Effector memory CD4-positive, alpha-beta T cell (primary cell): ENCODE results near the gene TMEM117.

Source experiments
- DNase-seq, 3 donors: peaks; one replicate each; pipeline ENCODE4 v3.0.0-alpha.2; 2020
- H3K27ac ChIP-seq: 2 replicates; pipeline ENCODE4 v1.7.0; 2013; ENCODE audit warnings: mild to moderate bottlenecking, low read length, moderate library complexity; ENCODE audit not compliant: insufficient read depth, poor library complexity, severe bottlenecking
- H3K27me3 ChIP-seq: replicated peaks from 2 replicates; pipeline ENCODE4 v1.7.0; 2013; ENCODE audit warnings: mild to moderate bottlenecking, low read length; ENCODE audit not compliant: insufficient read depth, control insufficient read depth, poor library complexity, severe bottlenecking
- H3K36me3 ChIP-seq: 2 replicates; pipeline ENCODE4 v1.7.0; 2013; ENCODE audit warnings: mild to moderate bottlenecking, low read length, moderate library complexity; ENCODE audit not compliant: control insufficient read depth, insufficient read depth
- H3K4me1 ChIP-seq: 2 replicates; pipeline ENCODE4 v1.7.0; 2013; ENCODE audit warnings: low read length, mild to moderate bottlenecking; ENCODE audit not compliant: control insufficient read depth, insufficient read depth, poor library complexity, severe bottlenecking
- H3K4me3 ChIP-seq: 2 replicates; pipeline ENCODE4 v1.7.0; 2013; ENCODE audit warnings: low read length, low read depth, mild to moderate bottlenecking; ENCODE audit not compliant: insufficient read depth, poor library complexity, severe bottlenecking
- H3K9me3 ChIP-seq: 2 replicates; pipeline ENCODE4 v1.7.0; 2013; ENCODE audit warnings: mild to moderate bottlenecking, low read length, moderate library complexity; ENCODE audit not compliant: control insufficient read depth

The TMEM117 gene

DNA sequence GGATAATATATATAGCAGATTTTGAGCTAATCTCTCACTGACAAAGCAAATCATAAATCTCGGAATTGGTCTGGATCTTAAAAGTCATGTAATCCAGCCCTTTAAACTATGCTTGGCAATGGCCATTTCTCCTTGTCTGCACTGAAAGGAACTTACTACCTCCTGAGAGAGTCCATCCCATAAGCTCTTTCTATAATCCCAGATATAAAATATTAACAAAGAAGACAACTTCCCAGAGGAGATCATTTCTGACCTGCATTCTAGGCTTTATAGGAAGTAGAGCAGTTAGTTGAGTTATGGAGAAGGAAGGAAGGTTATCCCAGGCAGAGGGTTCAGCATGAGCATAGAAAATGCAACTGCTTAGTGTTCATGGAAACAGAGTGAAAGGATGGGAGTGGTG lies 99.7 kb downstream of the TMEM117 start:
- H3K36me3 ChIP-seq, result no peaks in the 10 kb centered on the region
- no peak overlapping the region for H3K27ac ChIP-seq
- H3K27me3 ChIP-seq, result no peaks in the 10 kb centered on the region
- H3K9me3 ChIP-seq, result peaks cover 4% of the 10 kb centered on the region
- H3K4me1 ChIP-seq, result no peaks in the 10 kb centered on the region
- H3K4me3 ChIP-seq, result no peak overlapping the region
- no peak for DNase-seq

DNA sequence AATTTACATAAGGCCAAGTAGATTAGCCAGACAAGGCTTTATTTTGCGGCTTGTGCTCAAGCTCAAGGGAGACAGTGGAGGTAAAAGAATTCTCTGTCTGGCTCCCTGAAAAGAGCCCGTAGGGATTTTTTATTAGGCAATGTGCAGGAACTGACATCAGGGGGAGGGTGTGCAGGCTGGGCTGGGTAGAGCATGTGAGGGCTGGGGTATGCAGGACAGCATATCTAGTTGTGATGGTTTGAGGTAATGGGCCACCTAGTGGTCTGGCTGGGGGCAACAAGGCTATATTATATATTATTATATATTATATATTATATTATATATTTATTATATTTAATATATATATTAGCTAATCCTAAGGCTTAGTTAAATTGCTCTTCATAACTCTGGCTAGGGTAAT lies 102.1 kb downstream of the TMEM117 start:
- DNase-seq, result no peak
- Histone ChIP-seq H3K9me3 (no peaks in the 10 kb centered on the region), H3K4me3 (no peak overlapping the region), H3K27me3 (no peaks in the 10 kb centered on the region), H3K4me1 (no peaks in the 10 kb centered on the region), H3K36me3 (no peaks in the 10 kb centered on the region), H3K27ac (no peak overlapping the region)

DNA sequence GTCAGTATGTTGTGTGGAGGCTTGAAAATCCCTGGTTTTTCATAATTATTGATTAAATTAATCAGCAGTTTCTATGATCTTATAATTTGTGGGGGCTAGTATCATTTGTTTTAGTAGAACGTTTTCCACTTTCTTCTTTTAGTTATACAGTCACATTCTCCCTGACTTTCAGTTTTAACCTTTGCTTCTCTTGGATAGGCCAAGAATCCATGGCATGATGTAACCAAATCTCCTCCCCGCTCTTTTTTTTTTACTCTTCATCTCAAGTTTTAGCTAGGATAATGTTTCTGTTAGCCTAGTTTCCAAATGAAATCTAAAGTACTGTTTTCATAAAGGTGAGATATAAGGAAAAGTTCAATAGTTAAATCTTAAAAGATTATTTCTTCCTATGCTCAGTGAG lies 106.5 kb downstream of the TMEM117 start:
- Histone ChIP-seq H3K4me3 (no peak overlapping the region), H3K36me3 (no peaks in the 10 kb centered on the region), H3K4me1 (no peaks in the 10 kb centered on the region), H3K9me3 (no peaks in the 10 kb centered on the region), H3K27ac (no peak overlapping the region), H3K27me3 (no peaks in the 10 kb centered on the region)
- no peak for DNase-seq

DNA sequence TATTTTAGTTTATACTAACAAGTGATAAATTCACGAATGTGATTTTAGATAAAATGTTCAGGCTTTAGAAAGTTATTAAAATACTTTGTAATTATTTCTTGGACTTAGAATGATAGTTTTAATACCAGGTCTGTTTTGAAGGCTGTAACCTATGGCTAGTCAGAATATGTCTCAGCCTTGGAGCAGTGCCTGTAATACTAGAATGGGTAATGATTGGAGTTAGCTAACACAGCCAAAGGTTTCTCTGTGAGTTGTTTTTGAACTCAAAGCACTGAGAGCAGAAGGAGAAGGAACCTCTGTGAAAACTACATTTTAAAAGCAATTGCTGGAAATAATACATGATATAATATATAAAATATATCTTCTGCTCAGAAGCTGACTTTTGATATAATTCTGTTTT lies 110.1 kb downstream of the TMEM117 start:
- H3K27me3 ChIP-seq, result no peaks in the 10 kb centered on the region
- H3K36me3 ChIP-seq, result no peaks in the 10 kb centered on the region
- no peak overlapping the region for H3K27ac ChIP-seq
- H3K9me3 ChIP-seq, result no peaks in the 10 kb centered on the region
- H3K4me1 ChIP-seq, result no peaks in the 10 kb centered on the region
- no peak overlapping the region for H3K4me3 ChIP-seq
- DNase-seq, result no peak

DNA sequence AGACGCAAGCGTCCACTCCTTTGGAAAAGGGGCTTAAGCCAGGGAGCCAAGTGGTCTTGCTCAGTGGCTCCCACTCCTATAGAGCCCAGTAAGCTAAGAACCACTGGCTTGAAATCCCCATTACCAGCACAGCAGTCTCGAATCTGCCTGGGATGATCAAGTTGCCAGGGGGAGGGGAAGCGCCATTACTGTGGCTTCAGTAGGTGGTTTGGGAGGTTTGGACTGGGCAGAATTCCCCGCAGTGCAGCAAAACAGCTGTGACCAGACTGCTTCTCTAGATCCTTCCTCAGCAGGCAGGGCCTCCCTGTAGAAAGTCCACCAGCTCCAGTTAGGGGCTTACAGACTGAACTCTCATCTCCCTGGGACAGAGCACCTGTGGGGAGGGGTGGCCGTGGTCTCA lies 115.4 kb downstream of the TMEM117 start:
- Histone ChIP-seq H3K36me3 (no peaks in the 10 kb centered on the region), H3K9me3 (no peaks in the 10 kb centered on the region), H3K4me3 (no peak overlapping the region), H3K4me1 (no peaks in the 10 kb centered on the region), H3K27ac (no peak overlapping the region), H3K27me3 (no peaks in the 10 kb centered on the region)
- no peak for DNase-seq

DNA sequence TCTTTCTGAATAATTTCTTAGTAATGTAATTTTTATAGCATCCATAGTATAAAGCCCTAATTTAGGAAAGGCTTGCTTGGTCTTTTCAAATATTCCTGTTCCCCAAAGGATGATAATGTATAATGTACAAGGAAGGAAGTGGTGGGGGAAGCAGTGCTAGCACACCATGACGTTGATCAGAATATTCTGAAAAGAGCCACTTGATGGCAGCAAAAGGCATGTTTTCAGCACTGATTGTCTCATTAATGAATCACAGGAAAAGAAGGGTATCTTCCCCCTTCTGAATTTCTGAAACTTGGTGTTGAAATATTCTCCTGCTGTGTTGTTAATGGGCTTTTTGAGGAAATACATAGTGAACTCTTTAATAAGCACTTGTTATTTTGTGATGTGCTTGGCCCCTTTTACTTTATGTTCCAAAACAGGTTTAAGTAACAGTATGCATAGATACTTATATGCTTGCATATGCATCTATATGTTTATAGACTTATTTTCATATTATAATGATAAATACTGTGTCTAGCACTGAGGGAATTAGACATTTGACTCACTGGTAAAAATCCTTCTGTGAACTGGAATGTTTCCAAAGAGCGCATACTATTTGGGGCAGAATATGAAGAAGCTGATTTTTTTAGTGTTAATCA lies 122.0 kb downstream of the TMEM117 start:
- no peak overlapping the region for H3K27ac ChIP-seq
- no peaks in the 10 kb centered on the region for H3K27me3 ChIP-seq
- no peaks in the 10 kb centered on the region for H3K36me3 ChIP-seq
- H3K4me3 ChIP-seq, result no peak overlapping the region
- H3K4me1 ChIP-seq, result no peaks in the 10 kb centered on the region
- no peaks in the 10 kb centered on the region for H3K9me3 ChIP-seq
- DNase-seq, result no peak

DNA sequence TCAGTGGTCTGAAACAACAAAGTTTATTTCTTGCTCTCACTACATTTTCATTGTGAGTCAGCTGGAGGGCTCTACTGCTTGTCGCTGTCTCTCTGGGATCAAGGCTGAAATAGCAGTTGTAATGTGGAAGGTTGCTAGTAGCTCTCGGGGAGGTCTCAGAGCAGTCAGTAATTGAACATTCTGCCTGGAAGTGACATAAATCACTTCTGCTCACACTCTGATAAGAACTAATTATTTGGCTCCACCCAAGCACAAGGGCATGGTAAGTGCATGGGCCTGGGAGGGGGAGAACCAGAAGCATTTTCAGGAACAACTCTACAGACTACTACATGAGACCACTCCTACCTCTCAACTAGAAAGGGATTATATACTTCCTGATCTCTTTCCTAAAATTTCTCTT lies 128.2 kb downstream of the TMEM117 start:
- no peaks in the 10 kb centered on the region for H3K36me3 ChIP-seq
- DNase-seq, result no peak
- no peak overlapping the region for H3K4me3 ChIP-seq
- H3K4me1 ChIP-seq, result no peaks in the 10 kb centered on the region
- no peaks in the 10 kb centered on the region for H3K9me3 ChIP-seq
- H3K27me3 ChIP-seq, result no peaks in the 10 kb centered on the region
- H3K27ac ChIP-seq, result no peak overlapping the region

DNA sequence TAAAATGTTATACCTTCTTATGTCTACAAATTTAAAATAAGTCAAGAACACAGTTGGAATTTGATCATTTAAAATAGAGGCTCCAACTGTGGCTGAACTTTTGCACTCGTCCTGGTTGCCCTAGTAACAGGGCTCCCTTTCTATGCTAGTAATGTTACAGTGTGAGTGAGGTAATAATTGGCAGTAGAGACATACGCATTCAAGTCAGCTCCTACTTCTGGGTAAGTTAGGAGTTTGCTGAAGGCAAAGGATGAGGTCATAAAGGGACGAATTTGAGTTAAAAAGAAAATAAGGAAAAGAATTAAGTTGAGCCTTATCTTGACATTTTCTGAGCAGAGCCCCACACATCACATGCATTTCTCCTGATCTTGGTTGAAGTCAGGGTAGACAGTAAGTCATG lies 129.1 kb downstream of the TMEM117 start:
- H3K9me3 ChIP-seq, result no peaks in the 10 kb centered on the region
- H3K27me3 ChIP-seq, result no peaks in the 10 kb centered on the region
- no peaks in the 10 kb centered on the region for H3K36me3 ChIP-seq
- no peaks in the 10 kb centered on the region for H3K4me1 ChIP-seq
- H3K27ac ChIP-seq, result no peak overlapping the region
- no peak for DNase-seq
- H3K4me3 ChIP-seq, result no peak overlapping the region

DNA sequence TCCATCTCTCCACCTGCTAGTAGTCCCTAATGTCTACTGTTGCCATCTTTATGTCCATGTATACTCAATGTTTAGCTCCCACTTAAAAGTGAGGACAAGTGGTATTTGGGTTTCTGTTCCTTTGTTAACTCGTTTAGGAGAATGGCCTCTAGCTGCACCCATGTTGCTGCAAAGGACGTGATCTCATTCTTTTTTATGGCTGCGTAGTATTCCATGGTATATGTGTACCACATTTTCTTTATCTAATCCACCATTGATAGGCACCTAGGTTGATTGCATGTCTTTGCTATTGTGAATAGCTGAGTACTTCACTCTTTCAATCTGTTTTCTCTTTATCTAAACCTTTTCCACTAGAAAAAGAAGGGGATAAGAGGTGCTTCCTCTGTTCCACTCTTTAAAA lies 130.0 kb downstream of the TMEM117 start:
- Histone ChIP-seq H3K9me3 (no peaks in the 10 kb centered on the region), H3K27ac (no peak overlapping the region), H3K27me3 (no peaks in the 10 kb centered on the region), H3K36me3 (no peaks in the 10 kb centered on the region), H3K4me3 (no peak overlapping the region), H3K4me1 (no peaks in the 10 kb centered on the region)
- DNase-seq, result no peak

DNA sequence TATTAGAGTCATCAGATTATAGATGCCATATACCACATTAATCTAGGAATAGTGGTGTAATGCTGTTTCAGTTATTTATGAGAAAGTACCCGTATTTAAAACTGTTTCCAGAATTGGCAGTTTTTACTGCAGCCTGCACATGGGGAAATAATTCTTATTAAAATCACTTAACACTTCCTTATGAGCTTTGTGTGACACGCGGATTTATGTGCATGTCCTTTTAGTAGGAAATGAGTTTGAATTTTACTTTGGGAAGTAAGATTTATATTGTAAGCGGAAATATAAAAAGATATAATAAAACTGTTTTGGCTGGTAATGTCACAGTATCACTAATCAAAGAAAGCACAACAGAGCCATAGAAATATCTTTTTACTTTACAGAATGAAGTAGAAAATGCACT lies 132.9 kb downstream of the TMEM117 start:
- Histone ChIP-seq H3K36me3 (no peaks in the 10 kb centered on the region), H3K4me3 (no peak overlapping the region), H3K9me3 (no peaks in the 10 kb centered on the region), H3K27ac (no peak overlapping the region), H3K4me1 (no peaks in the 10 kb centered on the region), H3K27me3 (no peaks in the 10 kb centered on the region)
- no peak for DNase-seq
